Measurements from ENCODE around the gene RITA1. TPM values are rescaled to one million over a fixed set of nuclear protein-coding genes. Genes with fewer than 3 reads are reported as not detected.

The RITA1 gene
- total and polyA plus RNA-seq, 2 donors (not counting 3 experiments of a cell fraction or from before 2014, with no cell fraction given), result 20.7 to 21.3 TPM

DNA sequence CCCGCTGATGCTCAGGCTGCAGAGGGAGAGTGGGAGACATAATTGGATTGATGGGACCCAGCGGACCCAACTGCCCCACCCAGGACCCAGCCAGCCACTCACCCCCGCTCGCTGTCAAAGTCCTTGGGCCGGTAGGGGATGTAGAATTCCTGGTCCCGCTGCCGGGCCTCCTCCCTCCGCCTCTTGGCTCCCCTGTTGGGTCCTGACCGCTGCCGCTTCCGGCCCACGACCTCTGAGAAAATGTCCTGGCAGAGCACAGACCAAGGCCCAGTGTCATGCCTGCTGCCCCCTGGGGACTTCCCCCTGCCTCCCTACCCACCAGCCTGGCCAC lies 22.5 kb upstream of the RITA1 start:
- ChIA-PET POLR2A (interaction anchor here (0.7 kb wide), 1 partner anchor 17 kb away, joined by 5 read pairs; no protein-coding TSS in a partner anchor), CTCF (interaction anchor here (2.1 to 4.3 kb wide), 2 partner anchors 9 to 170 kb away, joined by 9 to 17 read pairs; no protein-coding TSS in a partner anchor)
- Histone ChIP-seq H3K4me1 (ENCODE audit: control insufficient read depth, extremely low read depth, insufficient read depth, low read length) (no peaks in the 10 kb centered on the region), H2AFZ (ENCODE audit: low read depth, low read length) (no peak overlapping the region), H3K36me3 (ENCODE audit: control insufficient read depth in 2 of 2, extremely low read depth in 1 of 2, insufficient read depth in 2 of 2, low read length in 2 of 2) (peaks cover 11 to 52% of the 10 kb centered on the region in 2 experiments), H3K79me2 (ENCODE audit: control insufficient read depth, insufficient read depth, low read length) (no peaks in the 10 kb centered on the region), H3K9me3 (replicated peaks; ENCODE audit: control insufficient read depth, insufficient read depth, low read length) (no peaks in the 10 kb centered on the region), H3K9me1 (replicated peaks; ENCODE audit: control insufficient read depth, extremely low read depth, insufficient read depth, low read length) (no peaks in the 10 kb centered on the region), H3K27ac (ENCODE audit: insufficient read depth, low read depth, low read length) (no peak overlapping the region), H3K4me2 (ENCODE audit: insufficient read depth, low read length) (no peak overlapping the region), H4K20me1 (replicated peaks; ENCODE audit: control insufficient read depth, extremely low read depth, insufficient read depth, low read length) (no peaks in the 10 kb centered on the region), H3K4me3 (replicated peaks in 1 of 3; ENCODE audit: insufficient read depth in 1 of 3, low read depth in 1 of 3, low read length in 3 of 3) (no peak overlapping the region), H3K27me3 (ENCODE audit: control insufficient read depth in 2 of 2, insufficient read depth in 2 of 2, low read length in 2 of 2) (no peaks in the 10 kb centered on the region), H3K9ac (replicated peaks; ENCODE audit: extremely low read depth, insufficient read depth, low read length) (no peak overlapping the region)
- no peak for FAIRE-seq
- intact Hi-C loops (cut with micrococcal nuclease), result loop anchor here (2.0 kb wide), 1 partner anchor 18 kb away; no protein-coding TSS in a partner anchor
- TF ChIP-seq CTCF (IDR thresholded peaks at IDR 0.05; ENCODE audit: extremely low read depth in 1 of 2, insufficient read depth in 1 of 2, low read depth in 1 of 2, low read length in 2 of 2) (no peak), GATA2 (IDR thresholded peaks at IDR 0.05; ENCODE audit: insufficient read depth, insufficient read length, low read depth, low read length) (no peak), POLR2AphosphoS5 (IDR thresholded peaks at IDR 0.05; ENCODE audit: insufficient read depth, low read depth, low read length) (no peak), EZH2 (IDR thresholded peaks at IDR 0.05; ENCODE audit: borderline replicate concordance, low read depth, low read length, severe bottlenecking) (no peak)
- no TSS peak for BruUV-seq (replicated peaks)
- DNase-seq (ENCODE audit: low read depth, low spot score), result no peak
- dilution Hi-C loops (cut with MboI; ENCODE audit: extremely low pct_ligation_motif_present, low sequenced_read_pairs), result no loop called here

DNA sequence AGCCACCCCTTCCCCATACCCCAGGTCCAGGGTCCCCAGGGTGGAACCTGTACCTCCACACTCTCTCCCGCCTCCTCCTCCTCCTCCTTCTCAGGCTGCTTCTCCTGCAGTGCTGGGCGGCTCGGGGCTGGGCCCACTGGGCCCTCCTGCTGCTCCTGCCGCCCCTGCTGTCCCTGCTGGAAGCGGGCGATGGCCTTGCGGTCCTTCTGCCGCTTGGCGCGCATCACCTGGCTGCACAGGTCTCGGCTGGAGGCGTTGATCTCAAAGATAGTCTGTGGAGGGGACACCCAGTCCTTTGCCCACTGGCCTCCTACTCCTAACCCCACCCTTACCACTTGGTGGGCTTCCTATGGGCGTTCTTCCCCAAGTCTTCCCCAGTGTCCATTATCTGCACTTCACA lies 21.5 kb upstream of the RITA1 start:
- no peak overlapping the region for H3K9ac ChIP-seq (replicated peaks; ENCODE audit: extremely low read depth, insufficient read depth, low read length)
- FAIRE-seq (no peak), DNase-seq (ENCODE audit: low read depth, low spot score) (no peak)
- BruUV-seq (replicated peaks), result no TSS peak
- no peaks in the 10 kb centered on the region for H3K79me2 ChIP-seq (ENCODE audit: control insufficient read depth, insufficient read depth, low read length)
- no peaks in the 10 kb centered on the region for H3K4me1 ChIP-seq (ENCODE audit: control insufficient read depth, extremely low read depth, insufficient read depth, low read length)
- H3K36me3 ChIP-seq (ENCODE audit: control insufficient read depth in 2 of 2, extremely low read depth in 1 of 2, insufficient read depth in 2 of 2, low read length in 2 of 2), result peaks cover 8 to 46% of the 10 kb centered on the region in 2 experiments
- H4K20me1 ChIP-seq (replicated peaks; ENCODE audit: control insufficient read depth, extremely low read depth, insufficient read depth, low read length), result no peaks in the 10 kb centered on the region
- no peaks in the 10 kb centered on the region for H3K9me3 ChIP-seq (replicated peaks; ENCODE audit: control insufficient read depth, insufficient read depth, low read length)
- POLR2A ChIA-PET, result no interaction called here
- intact Hi-C loops (cut with micrococcal nuclease), result no loop called here
- dilution Hi-C loops (cut with MboI; ENCODE audit: extremely low pct_ligation_motif_present, low sequenced_read_pairs), result no loop called here
- H3K27ac ChIP-seq (ENCODE audit: insufficient read depth, low read depth, low read length), result no peak overlapping the region
- H3K4me3 ChIP-seq (replicated peaks in 1 of 3; ENCODE audit: insufficient read depth in 1 of 3, low read depth in 1 of 3, low read length in 3 of 3), result no peak overlapping the region
- no peak for TF ChIP-seq GATA2 (IDR thresholded peaks at IDR 0.05; ENCODE audit: insufficient read depth, insufficient read length, low read depth, low read length)
- no peak for TF ChIP-seq MYC (IDR thresholded peaks at IDR 0.05; ENCODE audit: low read depth, low read length)
- no peak for TF ChIP-seq MAX (IDR thresholded peaks at IDR 0.05; ENCODE audit: insufficient read depth, insufficient read length)
- TF ChIP-seq JUN (IDR thresholded peaks at IDR 0.05; ENCODE audit: borderline replicate concordance, insufficient read depth, insufficient read length, low read depth), result no peak
- TF ChIP-seq FOS (IDR thresholded peaks at IDR 0.05; ENCODE audit: borderline replicate concordance, insufficient read depth, low read length), result no peak
- TF ChIP-seq POLR2AphosphoS5 (IDR thresholded peaks at IDR 0.05; ENCODE audit: insufficient read depth, low read depth, low read length), result no peak
- TF ChIP-seq CTCF (IDR thresholded peaks at IDR 0.05; ENCODE audit: extremely low read depth in 1 of 2, insufficient read depth in 1 of 2, low read depth in 1 of 2, low read length in 2 of 2), result no peak
- TF ChIP-seq POLR2A (IDR thresholded peaks at IDR 0.05; ENCODE audit: low read depth, low read length), result no peak
- no peak for TF ChIP-seq EZH2 (IDR thresholded peaks at IDR 0.05; ENCODE audit: borderline replicate concordance, low read depth, low read length, severe bottlenecking)
- H3K9me1 ChIP-seq (replicated peaks; ENCODE audit: control insufficient read depth, extremely low read depth, insufficient read depth, low read length), result no peaks in the 10 kb centered on the region
- no peaks in the 10 kb centered on the region for H3K27me3 ChIP-seq (ENCODE audit: control insufficient read depth in 2 of 2, insufficient read depth in 2 of 2, low read length in 2 of 2)
- CTCF ChIA-PET, result interaction anchor here (4.3 kb wide), 1 partner anchor 10 kb away, joined by 17 read pairs; no protein-coding TSS in a partner anchor
- no peak overlapping the region for H3K4me2 ChIP-seq (ENCODE audit: insufficient read depth, low read length)
- H2AFZ ChIP-seq (ENCODE audit: low read depth, low read length), result no peak overlapping the region
